NCI-H2171 (cell line): ENCODE data around the gene HMGCR.

Source experiments
- DNase-seq: peaks from one replicate; lab custom pipeline; 2025; lab: John Stamatoyannopoulos, UW

HMGCR gene

DNA sequence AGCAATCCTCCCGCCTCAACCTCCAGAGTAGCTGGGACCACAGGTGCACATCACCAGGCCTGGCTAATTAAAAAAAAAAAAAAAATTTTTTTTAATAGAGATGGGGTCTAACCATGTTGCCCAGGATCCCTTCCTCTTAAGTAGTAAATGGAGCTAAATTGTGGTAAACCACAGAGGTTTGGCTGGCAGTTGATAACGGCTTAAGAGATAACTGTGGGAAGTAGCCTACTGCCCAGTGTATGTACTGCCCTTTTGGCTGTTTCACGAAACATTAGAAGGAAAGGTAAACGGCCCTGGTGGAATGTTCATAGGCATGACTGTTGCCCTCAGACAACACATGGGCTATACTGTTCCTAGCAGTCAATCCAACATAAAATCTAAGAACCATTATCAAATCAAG, 44.4 kb downstream of the HMGCR start:
- no peak for DNase-seq

DNA sequence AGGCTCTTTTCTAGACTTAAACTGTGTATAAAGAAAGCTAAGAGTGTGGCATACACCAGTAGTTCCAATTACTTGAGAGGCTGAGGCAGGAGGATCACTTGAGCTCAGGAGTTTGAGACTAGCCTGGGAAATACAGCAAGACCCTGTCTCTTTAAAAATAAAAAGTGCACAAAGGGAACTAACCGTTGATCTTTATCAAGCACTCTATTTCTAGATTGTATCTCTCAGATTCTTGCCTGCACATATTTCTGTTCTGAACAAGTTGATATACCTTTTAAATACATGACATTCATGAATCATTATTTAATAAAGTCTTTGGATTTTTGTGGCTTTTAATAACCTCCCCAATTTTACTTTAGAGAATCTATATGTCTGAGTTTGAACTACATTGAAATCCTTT, 47.2 kb downstream of the HMGCR start:
- no peak for DNase-seq

DNA sequence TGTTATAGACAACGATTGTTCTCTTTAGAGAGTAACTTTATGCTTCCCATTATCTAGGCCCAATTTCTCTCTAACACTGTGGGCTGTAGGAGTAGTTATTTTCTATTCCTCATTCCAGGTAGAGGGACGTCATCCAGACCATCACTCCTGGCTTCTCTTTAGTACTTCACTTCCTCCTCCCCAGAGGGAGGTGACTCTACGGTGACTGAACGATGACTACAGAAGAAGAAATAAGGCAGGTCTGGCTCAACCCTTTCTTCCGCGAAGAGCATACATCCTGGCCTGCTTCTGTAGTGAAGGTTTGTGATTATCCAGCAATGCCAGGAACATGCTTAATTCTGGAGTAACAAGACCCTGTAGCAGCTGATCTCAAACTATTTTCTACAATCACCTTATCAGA, 50.8 kb downstream of the HMGCR start:
- no peak for DNase-seq

DNA sequence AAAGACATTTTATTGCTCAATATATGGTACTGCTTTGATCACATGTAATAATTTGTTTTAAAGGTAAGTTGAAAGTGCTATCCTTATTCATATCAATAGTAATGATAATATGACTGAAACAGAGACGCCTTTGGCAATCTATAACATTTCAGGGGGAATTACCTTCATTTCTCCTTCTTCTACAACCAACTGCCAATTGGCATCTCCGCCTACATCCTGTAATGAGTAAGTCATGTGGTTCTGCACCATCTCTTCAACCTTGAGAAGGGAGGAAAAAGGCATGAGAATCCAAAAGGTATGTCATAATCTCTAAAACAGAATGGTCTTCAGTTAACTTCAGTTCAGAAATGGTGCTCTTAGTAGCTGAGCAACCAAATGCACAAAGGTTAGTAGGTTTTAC, 52.4 kb downstream of the HMGCR start:
- DNase-seq: no peak

DNA sequence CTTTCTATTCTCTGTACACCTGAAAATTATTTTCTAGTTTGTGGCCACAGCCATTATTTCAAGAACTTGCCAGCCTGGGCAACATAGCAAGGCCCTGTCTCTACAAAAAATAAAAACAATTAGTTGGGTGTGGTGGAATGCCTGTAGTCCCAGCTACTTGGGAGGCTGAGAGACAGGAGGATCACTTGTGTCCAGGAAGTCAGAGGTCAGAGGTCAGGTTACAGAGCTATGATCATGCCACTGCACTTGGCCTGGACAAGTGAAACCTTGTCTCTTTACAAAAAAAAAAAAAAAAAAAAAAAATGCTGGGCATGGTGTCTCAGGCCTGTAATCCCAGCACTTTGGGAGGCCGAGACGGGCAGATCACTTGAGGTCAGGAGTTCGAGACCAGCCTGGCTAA, 58.3 kb downstream of the HMGCR start:
- no peak for DNase-seq

DNA sequence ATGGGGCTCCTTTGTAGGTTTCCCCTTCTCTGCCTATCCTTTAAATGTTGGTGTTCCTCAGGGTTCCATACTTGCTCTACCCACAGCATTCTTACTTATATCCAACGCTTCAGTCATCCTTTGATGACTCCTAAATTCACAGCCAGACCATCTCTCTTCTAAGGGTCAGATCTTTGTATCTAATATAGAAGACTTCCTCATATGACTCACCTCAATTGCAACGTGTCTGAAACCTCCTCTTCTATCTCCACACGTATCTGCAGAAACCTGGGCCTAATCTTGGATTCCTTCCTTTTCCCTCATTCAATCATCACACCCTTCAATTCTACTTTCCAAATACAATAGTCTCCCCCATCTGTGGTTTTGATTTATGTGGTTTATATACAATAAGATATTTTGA, 68.3 kb downstream of the HMGCR start:
- DNase-seq: no peak
